Thoracic aorta (tissue), 2 donors: ENCODE data around the gene GLO1. TPM values are rescaled to one million over a fixed set of nuclear protein-coding genes. Genes with fewer than 3 reads are reported as not detected.

Experiments
- ATAC-seq: fragments of 150-250 bp; one replicate; pipeline ENCODE4 v1.8.0; 2017; ENCODE audit warnings: low read depth; ENCODE audit not compliant: insufficient number of reproducible peaks, low FRiP score
- DNase-seq: peaks from one replicate; pipeline ENCODE4 v3.0.0-alpha.2; 2020; ENCODE audit warnings: low spot score
- H3K27ac ChIP-seq, 2 donors: fragments of 200-600 bp; sonication (generic); 1 replicate in 1 of 2; 2 replicates in 1 of 2; pipeline ENCODE4 v1.5.1; 2016; ENCODE audit warnings: mild to moderate bottlenecking in 2 of 2, moderate library complexity in 2 of 2
- H3K27me3 ChIP-seq: fragments of 200-600 bp; sonication (generic); replicated peaks from 2 replicates; pipeline ENCODE4 v1.6.0; 2016; ENCODE audit warnings: mild to moderate bottlenecking; ENCODE audit not compliant: insufficient read depth
- H3K36me3 ChIP-seq: fragments of 200-600 bp; sonication (generic); one replicate; pipeline ENCODE4 v1.5.1; 2016
- H3K4me1 ChIP-seq, 2 donors: fragments of 200-600 bp; sonication (generic); 1 replicate in 1 of 2; 2 replicates in 1 of 2; pipeline versions ENCODE4 v1.5.1 to v1.6.0; 2016; ENCODE audit warnings: low read depth in 2 of 2, mild to moderate bottlenecking in 1 of 2; ENCODE audit not compliant: control insufficient read depth in 1 of 2
- H3K4me3 ChIP-seq: fragments of 200-600 bp; sonication (generic); 2 replicates; pipeline ENCODE4 v1.5.1; 2016; ENCODE audit warnings: mild to moderate bottlenecking
- H3K9me3 ChIP-seq: fragments of 200-600 bp; sonication (generic); 2 replicates; pipeline ENCODE4 v1.5.1; 2016
- total RNA-seq, 2 donors: library from RNA; depleted of rRNA; stranded (reverse); fragments of >200 nt; gene quantifications; one replicate each; pipeline versions ENCODE4 v1.1.0 to v1.2.3, GENCODE V29; 2016
- TF ChIP-seq, protein P1 (sequence below): fragments of 200-600 bp; sonication (generic); IDR thresholded peaks from one replicate; pipeline ENCODE4 v1.5.1; 2019; ENCODE audit warnings: antibody characterized with exemption

The GLO1 gene
- total RNA-seq, 2 donors from 2014 or later: 47.7 to 63.1 TPM

DNA sequence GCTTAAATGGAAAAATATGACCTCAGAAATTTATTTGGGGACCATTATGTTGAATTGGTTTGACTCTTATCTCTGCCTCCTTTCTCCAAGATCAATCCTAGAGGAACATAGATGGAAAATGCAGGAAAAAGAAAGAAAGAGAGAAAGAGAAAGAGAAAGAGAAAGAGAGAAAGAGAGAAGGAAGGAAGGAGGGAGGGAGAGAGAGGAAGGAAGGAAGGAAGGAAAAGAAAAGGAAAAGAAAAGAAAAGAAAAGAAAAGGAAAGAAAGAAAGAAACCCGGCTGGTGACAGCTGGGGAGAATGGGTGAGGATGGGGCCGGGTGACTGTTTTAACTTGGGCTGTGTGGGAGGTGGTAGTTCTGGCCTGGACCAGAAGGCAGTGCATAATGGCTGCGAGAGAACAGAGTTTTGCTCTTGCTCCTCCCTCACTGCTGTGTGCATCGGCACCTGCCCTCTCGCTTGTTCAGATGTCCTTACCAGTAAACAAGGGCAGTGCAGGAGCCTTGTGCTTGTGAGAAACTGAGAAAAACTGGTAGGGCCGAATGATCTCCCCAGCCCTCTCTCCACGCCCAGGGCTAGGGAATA lies 24.7 kb downstream of the GLO1 start:
- no peaks in the 10 kb centered on the region for H3K9me3 ChIP-seq
- H3K4me1 ChIP-seq: no peaks in the 10 kb centered on the region
- TF ChIP-seq, protein P1, sequence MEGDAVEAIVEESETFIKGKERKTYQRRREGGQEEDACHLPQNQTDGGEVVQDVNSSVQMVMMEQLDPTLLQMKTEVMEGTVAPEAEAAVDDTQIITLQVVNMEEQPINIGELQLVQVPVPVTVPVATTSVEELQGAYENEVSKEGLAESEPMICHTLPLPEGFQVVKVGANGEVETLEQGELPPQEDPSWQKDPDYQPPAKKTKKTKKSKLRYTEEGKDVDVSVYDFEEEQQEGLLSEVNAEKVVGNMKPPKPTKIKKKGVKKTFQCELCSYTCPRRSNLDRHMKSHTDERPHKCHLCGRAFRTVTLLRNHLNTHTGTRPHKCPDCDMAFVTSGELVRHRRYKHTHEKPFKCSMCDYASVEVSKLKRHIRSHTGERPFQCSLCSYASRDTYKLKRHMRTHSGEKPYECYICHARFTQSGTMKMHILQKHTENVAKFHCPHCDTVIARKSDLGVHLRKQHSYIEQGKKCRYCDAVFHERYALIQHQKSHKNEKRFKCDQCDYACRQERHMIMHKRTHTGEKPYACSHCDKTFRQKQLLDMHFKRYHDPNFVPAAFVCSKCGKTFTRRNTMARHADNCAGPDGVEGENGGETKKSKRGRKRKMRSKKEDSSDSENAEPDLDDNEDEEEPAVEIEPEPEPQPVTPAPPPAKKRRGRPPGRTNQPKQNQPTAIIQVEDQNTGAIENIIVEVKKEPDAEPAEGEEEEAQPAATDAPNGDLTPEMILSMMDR: no peak
- H3K27me3 ChIP-seq: no peaks in the 10 kb centered on the region
- DNase-seq: no peak
- no peak for ATAC-seq
- H3K27ac ChIP-seq: no peak overlapping the region
- no peak overlapping the region for H3K4me3 ChIP-seq
- H3K36me3 ChIP-seq: peaks cover 10% of the 10 kb centered on the region

DNA sequence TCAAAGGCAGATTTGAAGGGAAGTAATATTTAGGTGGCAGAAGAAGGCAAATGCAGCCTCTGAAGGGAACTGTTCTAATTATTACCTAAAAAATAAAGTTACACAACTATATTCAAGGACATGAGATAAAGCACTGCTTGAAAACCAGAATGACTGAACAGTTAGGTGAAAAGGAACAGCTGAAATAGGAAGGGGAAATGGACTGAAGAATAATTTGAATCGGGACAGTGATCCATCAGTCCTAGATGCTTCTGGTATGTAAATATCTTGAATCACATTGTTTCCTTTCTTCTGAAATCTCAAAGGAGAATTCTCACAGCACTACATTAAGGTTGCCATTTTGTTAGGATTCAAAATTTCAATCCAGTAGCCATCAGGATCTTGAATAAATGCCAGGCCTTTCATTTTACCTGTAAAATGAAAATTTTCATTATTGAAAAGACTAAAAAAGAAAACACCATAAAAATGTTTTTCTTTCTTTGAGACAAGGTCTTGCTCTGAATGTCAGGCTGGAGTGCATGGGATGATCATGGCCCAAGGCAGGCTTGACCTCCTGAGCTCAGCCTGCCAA lies 25.9 kb downstream of the GLO1 start:
- peaks cover 10% of the 10 kb centered on the region for H3K36me3 ChIP-seq
- H3K27me3 ChIP-seq: no peaks in the 10 kb centered on the region
- no peak overlapping the region for H3K27ac ChIP-seq
- no peak for ATAC-seq
- no peak overlapping the region for H3K4me3 ChIP-seq
- H3K9me3 ChIP-seq: no peaks in the 10 kb centered on the region
- TF ChIP-seq, protein P1: no peak
- DNase-seq: no peak
- no peaks in the 10 kb centered on the region for H3K4me1 ChIP-seq

DNA sequence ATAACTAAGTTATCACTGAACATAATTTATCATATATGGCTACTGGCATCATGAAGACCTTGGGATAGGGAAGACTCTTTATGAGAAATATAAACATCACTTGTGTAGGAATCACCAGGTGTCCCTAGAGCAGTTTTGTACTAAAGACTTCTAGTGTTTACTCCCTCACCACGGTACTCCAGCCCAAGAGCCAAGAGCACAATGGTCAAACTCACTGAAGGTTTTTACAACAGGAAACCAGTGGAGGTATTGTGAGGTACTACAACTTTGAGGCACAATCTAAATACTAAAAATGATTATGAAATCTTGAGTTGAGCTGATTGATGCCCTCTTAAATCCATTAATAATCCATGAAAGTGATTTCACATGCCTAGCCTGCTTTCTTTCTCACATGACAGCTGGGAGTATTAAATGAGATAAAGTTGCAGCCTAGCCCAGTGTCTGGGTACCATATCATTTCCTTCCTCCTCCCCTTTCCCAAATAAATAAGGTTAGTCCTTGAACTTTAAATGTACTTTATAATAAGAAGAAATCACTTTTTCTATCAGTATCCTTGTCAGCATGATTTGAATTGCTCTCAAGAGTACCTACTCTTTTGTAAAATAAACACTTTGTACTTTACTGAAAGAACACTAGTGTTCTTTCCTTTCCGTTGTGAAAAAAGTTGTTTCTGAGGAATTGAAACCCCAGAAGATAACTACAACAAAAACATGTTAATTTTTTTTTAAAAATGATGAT lies 26.5 kb downstream of the GLO1 start:
- Histone ChIP-seq H3K4me1 (no peaks in the 10 kb centered on the region), H3K4me3 (no peak overlapping the region), H3K27ac (no peak overlapping the region), H3K27me3 (no peaks in the 10 kb centered on the region), H3K9me3 (no peaks in the 10 kb centered on the region), H3K36me3 (peaks cover 7% of the 10 kb centered on the region)
- no peak for ATAC-seq
- no peak for DNase-seq
- TF ChIP-seq, protein P1: no peak

DNA sequence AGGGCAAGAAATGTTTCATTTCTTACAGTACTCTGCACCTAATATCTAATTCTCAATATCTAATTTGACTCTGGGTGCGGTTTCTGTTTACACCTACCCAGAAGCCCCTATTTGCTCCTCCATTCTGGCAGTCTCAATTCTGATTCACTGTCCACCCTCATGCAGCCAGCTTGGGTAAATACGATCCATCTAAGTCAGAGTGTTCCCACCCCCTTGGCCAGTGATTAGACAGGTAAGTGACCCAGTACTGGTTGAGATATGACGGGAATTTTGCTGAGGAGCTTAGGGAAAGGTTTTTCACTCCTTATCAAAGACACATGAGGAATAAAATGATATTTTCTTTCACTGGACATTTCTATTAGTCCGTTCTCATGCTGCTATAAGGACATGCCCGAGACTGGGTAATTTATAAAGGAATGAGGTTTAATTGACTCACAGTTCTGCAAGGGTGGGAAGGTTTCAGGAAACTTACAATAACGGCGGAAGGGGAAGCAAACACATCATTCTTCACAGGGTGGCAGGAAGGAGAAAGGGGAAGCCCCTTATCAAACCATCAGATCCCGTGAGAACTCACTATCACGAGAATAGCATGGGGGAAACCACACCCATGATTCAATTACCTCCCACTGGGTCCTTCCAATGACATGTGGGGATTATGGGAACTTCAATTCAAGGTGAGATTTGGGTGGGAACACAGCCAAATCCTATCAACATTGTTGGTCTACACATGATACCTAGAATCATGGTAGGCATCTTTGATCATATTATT lies 29.4 kb downstream of the GLO1 start:
- Histone ChIP-seq H3K4me3 (no peak overlapping the region), H3K9me3 (no peaks in the 10 kb centered on the region), H3K36me3 (peaks cover 4% of the 10 kb centered on the region), H3K4me1 (no peaks in the 10 kb centered on the region), H3K27ac (no peak overlapping the region), H3K27me3 (no peaks in the 10 kb centered on the region)
- TF ChIP-seq, protein P1: no peak
- no peak for ATAC-seq
- no peak for DNase-seq
